Activated CD8-positive, alpha-beta T cell treated with anti-CD3 and anti-CD28 coated beads for 36 hours (primary cell): ENCODE measurements around the gene SLC39A11. TPM values are rescaled to one million over a fixed set of nuclear protein-coding genes. Genes with fewer than 3 reads are reported as not detected.
"Not testable (repeated sequence)": the region's sequence is repeated elsewhere in the genome, so short reads cannot be mapped to it uniquely, and the experiment has no call there.

Source experiments
- ATAC-seq: fragments of 200-7000 bp; cut with Tn5 transposase; one replicate; pipeline ENCODE4 v1.10.0; 2021; ENCODE audit warnings: mild to moderate bottlenecking, moderate library complexity
- CTCF ChIA-PET: fragments of 350-600 bp; sonication (Branson Sonifier 250); formaldehyde crosslinking; loops from one replicate; lab custom pipeline; 2021; ENCODE audit warnings: antibody characterized with exemption; lab: Charles Lee
- POLR2A ChIA-PET: fragments of 350-600 bp; sonication (Branson Sonifier 250); formaldehyde crosslinking; loops from one replicate; lab custom pipeline; 2021; ENCODE audit warnings: antibody characterized with exemption; lab: Charles Lee
- DNase-seq: peaks from one replicate; pipeline ENCODE4 v3.0.0-alpha.2; 2020
- H3K27ac Mint-ChIP-seq: one replicate; pipeline ENCODE4 v1.8.0; 2021; ENCODE audit warnings: mild to moderate bottlenecking, mixed read lengths
- H3K27me3 Mint-ChIP-seq: one replicate; pipeline ENCODE4 v1.8.0; 2021; ENCODE audit warnings: mixed read lengths
- H3K36me3 Mint-ChIP-seq: one replicate; pipeline ENCODE4 v1.8.0; 2021; ENCODE audit warnings: low read depth, mixed read lengths
- H3K4me1 Mint-ChIP-seq: one replicate; pipeline ENCODE4 v1.8.0; 2021; ENCODE audit warnings: low read depth, mixed read lengths
- H3K4me3 Mint-ChIP-seq: one replicate; pipeline ENCODE4 v1.8.0; 2021; ENCODE audit warnings: mild to moderate bottlenecking, moderate library complexity, mixed read lengths
- H3K9me3 Mint-ChIP-seq: one replicate; pipeline ENCODE4 v1.8.0; 2021; ENCODE audit warnings: mixed read lengths
- intact Hi-C: fragments of 100-400 bp; cut with micrococcal nuclease; formaldehyde crosslinking; loops from one replicate; pipeline ENCODE4 v1.10.0; 2022
- total RNA-seq, 2 experiments: library from RNA; stranded (reverse); gene quantifications; one replicate each; pipeline ENCODE4 v1.2.3, GENCODE V29; 2021
- TF ChIP-seq, protein P1 (sequence below): fragments of 200-600 bp; IDR thresholded peaks from one replicate; pipeline ENCODE4 v1.8.0; 2022; ENCODE audit warnings: antibody characterized with exemption, mild to moderate bottlenecking

SLC39A11 gene
- total RNA-seq, 2 experiments from 2014 or later: 14.4 to 14.9 TPM

DNA sequence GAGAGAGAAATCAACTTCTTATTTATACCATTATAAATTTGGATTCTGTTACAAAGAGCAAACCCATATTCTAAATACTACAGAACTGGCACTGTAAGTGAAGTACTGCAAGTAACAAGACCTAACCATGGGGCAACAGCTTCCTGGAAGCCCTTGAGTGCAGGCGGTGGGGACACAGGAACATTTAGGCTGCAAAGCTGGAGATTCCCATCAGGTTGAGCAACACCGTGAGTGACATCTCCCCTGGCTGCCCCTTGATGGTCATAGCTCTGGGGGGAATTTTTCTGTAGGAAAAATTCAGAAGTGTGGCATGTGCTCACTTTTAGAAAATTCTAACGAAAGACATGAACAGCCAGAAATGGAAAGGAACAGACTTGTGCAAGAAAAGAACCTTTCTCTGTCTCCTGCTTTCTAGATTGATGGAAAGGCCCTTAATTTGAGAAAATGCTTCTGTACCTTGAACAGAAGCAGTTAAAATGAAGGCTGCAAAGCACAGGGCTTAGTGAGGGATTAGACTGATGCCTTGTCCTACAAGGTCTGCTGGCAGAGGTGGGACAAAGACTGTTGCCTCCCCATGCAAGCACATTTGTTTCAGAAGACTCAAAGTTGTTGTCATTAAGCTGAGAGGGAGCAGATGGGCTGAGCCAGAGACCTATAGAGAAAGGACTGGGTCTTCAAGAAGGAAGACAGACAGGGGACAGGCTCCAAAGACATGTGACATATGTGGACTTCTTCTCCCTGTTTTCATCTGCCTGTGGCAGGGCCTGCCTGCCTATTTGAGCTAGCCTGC, 380.8 kb downstream of the SLC39A11 start:
- H3K9me3 Mint-ChIP-seq: peaks cover 21% of the 10 kb centered on the region
- CTCF ChIA-PET: interaction anchor here (1.0 to 1.1 kb wide), 2 partner anchors 14 kb away, joined by 3 to 5 read pairs; no protein-coding TSS in a partner anchor
- intact Hi-C loops: no loop called here
- H3K27me3 Mint-ChIP-seq: no peaks in the 10 kb centered on the region
- peaks cover 30% of the 10 kb centered on the region for H3K36me3 Mint-ChIP-seq
- POLR2A ChIA-PET: no interaction called here
- no peak overlapping the region for H3K4me3 Mint-ChIP-seq
- ATAC-seq: no peak
- TF ChIP-seq, protein P1, sequence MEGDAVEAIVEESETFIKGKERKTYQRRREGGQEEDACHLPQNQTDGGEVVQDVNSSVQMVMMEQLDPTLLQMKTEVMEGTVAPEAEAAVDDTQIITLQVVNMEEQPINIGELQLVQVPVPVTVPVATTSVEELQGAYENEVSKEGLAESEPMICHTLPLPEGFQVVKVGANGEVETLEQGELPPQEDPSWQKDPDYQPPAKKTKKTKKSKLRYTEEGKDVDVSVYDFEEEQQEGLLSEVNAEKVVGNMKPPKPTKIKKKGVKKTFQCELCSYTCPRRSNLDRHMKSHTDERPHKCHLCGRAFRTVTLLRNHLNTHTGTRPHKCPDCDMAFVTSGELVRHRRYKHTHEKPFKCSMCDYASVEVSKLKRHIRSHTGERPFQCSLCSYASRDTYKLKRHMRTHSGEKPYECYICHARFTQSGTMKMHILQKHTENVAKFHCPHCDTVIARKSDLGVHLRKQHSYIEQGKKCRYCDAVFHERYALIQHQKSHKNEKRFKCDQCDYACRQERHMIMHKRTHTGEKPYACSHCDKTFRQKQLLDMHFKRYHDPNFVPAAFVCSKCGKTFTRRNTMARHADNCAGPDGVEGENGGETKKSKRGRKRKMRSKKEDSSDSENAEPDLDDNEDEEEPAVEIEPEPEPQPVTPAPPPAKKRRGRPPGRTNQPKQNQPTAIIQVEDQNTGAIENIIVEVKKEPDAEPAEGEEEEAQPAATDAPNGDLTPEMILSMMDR: no peak
- no peak overlapping the region for H3K27ac Mint-ChIP-seq
- peaks cover 16% of the 10 kb centered on the region for H3K4me1 Mint-ChIP-seq
- no peak for DNase-seq

DNA sequence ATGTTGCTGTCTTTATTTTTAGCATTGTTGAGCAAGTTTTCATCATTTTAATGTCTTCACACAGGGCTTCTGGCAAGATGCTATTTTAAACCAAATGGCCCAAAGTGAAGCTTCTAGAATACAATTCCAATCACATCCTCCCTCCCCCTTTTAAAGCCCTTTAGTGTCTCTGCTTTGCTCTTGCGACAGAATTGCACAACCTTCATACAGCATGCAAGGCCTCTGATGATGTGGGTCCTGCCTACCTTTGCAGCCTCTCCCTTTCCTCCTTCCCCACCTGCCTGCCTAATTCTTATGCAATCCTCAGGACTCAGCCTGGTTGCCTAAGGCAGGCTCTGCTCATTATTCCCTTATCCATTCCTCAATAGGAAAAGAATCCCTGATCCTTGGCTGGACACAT, 381.7 kb downstream of the SLC39A11 start:
- Mint-ChIP-seq H3K4me3 (no peak overlapping the region), H3K9me3 (peaks cover 21% of the 10 kb centered on the region), H3K36me3 (peaks cover 30% of the 10 kb centered on the region), H3K27ac (no peak overlapping the region), H3K4me1 (peaks cover 16% of the 10 kb centered on the region), H3K27me3 (no peaks in the 10 kb centered on the region)
- DNase-seq (no peak), ATAC-seq (no peak)
- ChIA-PET CTCF (interaction anchor here (1.0 kb wide), 1 partner anchor 15 kb away, joined by 3 read pairs; no protein-coding TSS in a partner anchor), POLR2A (no interaction called here)
- TF ChIP-seq, protein P1: no peak
- intact Hi-C loops: no loop called here

DNA sequence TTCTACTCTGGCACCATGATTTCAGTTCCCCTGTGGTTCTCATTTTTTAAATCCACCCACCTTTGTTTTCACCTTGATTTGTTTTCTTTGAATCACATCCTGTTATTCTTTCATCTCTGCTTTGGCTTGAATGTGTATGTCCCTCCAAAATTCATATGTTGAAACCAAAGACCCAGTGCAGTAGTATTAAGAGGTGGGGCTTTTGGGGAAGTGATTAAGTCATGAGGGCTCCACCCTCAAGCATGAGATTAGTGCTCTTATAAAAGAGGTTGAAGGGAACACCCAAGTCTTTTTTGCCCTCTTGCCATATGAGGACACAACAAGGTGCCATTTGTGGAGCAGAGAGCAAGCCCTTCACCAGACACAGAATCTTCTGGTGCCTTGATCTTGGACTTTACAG, 382.3 kb downstream of the SLC39A11 start:
- Mint-ChIP-seq H3K27ac (no peak overlapping the region), H3K9me3 (peaks cover 21% of the 10 kb centered on the region), H3K4me3 (no peak overlapping the region), H3K36me3 (peaks cover 27% of the 10 kb centered on the region), H3K4me1 (peaks cover 16% of the 10 kb centered on the region), H3K27me3 (no peaks in the 10 kb centered on the region)
- DNase-seq (no peak), ATAC-seq (peak; percentile 68)
- CTCF ChIA-PET: no interaction called here
- POLR2A ChIA-PET: no interaction called here
- TF ChIP-seq, protein P1: no peak
- intact Hi-C loops: no loop called here

DNA sequence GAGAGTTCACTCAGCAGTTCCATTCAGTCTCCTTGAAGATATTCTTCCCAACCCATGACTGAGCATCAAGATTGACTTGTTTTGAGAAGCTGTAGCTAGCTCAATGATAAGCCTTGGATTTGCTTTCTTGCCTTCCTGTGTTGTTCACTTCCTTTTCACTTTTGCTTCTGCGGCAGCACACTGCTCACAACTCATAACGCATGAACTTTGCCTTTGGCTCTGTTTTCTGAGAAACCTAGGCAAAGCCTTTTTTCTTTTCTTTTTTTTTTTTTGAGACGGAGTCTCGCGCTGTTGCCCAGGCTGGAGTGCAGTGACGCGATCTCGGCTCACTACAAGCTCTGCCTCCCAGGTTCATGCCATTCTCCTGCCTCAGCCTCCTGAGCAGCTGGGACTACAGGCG, 383.8 kb downstream of the SLC39A11 start:
- H3K4me3 Mint-ChIP-seq, H3K27ac Mint-ChIP-seq, H3K27me3 Mint-ChIP-seq, ATAC-seq, DNase-seq, POLR2A ChIA-PET, intact Hi-C loops: not testable (repeated sequence)
- CTCF ChIA-PET: interaction anchor here (1.6 kb wide), 1 partner anchor 19 kb away, joined by 11 read pairs; no protein-coding TSS in a partner anchor
- Mint-ChIP-seq H3K9me3 (peaks cover 21% of the 10 kb centered on the region), H3K36me3 (peaks cover 26% of the 10 kb centered on the region), H3K4me1 (peaks cover 16% of the 10 kb centered on the region)

DNA sequence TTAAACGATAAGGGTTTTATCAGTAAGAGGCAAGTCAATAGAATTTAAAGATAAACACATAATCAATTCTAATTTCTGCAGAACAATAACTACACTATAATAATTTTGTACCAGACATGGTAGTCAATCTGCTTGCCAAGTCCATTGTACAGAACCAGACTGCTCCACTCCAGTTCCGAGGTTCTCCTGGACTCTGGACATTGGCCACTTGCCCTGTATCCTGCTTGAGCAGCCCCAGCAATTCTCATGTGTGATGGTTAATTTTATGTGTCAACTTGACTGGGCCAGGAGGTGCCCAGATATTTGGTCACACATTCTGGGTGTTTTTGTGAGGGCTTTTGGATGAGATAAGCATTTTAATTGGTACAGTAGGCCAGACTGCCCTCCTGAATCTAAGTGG, 384.6 kb downstream of the SLC39A11 start:
- TF ChIP-seq, protein P1: no peak
- ChIA-PET POLR2A (no interaction called here), CTCF (no interaction called here)
- Mint-ChIP-seq H3K27me3 (no peaks in the 10 kb centered on the region), H3K4me3 (no peak overlapping the region), H3K27ac (no peak overlapping the region), H3K36me3 (peaks cover 25% of the 10 kb centered on the region), H3K9me3 (peaks cover 21% of the 10 kb centered on the region), H3K4me1 (peaks cover 16% of the 10 kb centered on the region)
- DNase-seq (no peak), ATAC-seq (no peak)
- intact Hi-C loops: no loop called here
